ENCODE measurements around the gene ERG.

GRCh38 chr21:38429011-38429410 lies 69.3 kb downstream of the ERG start:
- TF ChIP-seq CTCF (IDR thresholded peaks at IDR 0.05; ENCODE audit: poor library complexity, severe bottlenecking) (no peak), SMC3 (conservative IDR thresholded peaks at IDR 0.05; ENCODE audit: poor library complexity) (no peak)
